ENCODE results near the gene CNTN5. TPM values are rescaled to one million over a fixed set of nuclear protein-coding genes. Genes with fewer than 3 reads are reported as not detected.

CNTN5 gene
- total RNA-seq, 2 experiments from 2014 or later: not detected

DNA sequence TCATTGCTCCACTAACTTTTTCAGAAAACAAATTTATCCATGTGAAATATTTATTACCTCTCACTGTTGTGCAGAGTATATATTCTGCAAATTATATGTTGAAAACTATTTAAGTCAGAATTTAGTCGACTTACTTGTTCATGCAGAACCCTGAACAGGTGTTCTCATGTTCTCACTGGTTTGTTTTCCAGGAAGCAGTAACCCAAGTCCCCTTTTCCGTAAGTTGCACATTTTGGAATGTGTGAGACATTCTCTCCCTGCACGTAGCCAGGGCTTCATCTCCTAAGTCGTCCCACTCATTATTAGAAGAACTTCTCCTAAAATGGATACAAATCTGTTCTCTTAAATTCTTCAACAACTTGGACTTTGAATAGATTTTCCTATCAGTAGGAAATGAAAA, 524.9 kb downstream of the CNTN5 start:
- Mint-ChIP-seq H3K4me1 (no peaks in the 10 kb centered on the region), H3K4me3 (no peak overlapping the region)

DNA sequence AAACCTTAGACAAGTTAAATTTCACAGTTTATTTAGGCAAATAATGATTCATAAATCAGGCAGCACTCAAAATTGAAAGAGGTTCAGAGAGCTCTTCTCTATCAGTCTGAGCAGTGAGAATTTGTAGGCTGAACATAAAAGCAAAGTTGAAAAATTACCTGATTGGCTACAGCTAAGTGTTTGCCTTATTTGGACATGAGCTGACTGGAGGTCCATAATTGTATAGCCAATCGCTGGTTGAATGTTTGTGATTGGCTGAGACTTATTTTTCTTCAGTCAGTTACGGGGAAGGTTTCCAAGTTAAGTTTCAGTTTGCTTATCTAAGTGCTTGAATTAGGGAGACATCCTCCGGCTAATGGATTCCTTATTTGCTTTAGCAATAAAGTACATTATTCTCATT, 527.5 kb downstream of the CNTN5 start:
- Mint-ChIP-seq H3K27ac (no peak overlapping the region), H3K4me1 (no peaks in the 10 kb centered on the region), H3K9me3 (no peaks in the 10 kb centered on the region), H3K4me3 (no peak overlapping the region), H3K27me3 (no peaks in the 10 kb centered on the region), H3K36me3 (no peaks in the 10 kb centered on the region)
- ATAC-seq (ENCODE audit: low read depth): no peak
- POLR2A ChIA-PET: no interaction called here
- DNase-seq: no peak

More for the DNA sequence above, 524.9 kb downstream of the CNTN5 start:
- H3K36me3 Mint-ChIP-seq: no peaks in the 10 kb centered on the region
- H3K27ac Mint-ChIP-seq: no peak overlapping the region
- DNase-seq: no peak
- ATAC-seq (ENCODE audit: low read depth): no peak
- peaks cover under 1% of the 10 kb centered on the region for H3K9me3 Mint-ChIP-seq
- no peaks in the 10 kb centered on the region for H3K27me3 Mint-ChIP-seq
- POLR2A ChIA-PET: no interaction called here

DNA sequence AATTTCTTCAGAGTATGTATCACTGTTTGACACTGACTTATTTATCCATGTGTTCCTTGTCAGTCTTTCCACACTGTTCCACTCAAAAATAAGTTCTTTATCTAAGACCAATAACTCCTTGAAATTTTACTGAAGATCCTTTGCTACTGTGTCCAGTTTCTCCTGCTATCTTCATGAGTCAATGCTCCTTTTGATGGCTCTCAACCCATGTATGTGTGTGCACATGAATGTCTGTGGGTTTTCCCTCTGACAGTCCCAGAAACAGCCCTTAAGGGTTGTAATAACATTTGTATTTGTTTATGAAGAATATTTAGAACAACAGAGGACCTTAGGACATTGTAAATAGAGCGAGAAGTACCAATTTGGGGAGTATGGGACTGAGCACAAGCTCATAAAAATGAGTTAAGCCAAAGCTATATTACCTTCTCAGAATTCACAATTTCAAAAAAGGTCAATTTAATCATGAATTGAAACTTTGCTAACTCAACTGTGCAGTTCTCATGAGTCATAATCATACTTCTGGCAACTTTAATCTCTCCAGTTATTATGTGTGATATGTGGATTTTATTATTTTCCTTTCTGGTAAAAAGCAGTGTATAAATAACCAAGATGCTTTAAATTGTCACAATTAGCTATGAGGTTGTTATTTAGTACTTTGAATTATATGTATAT, 533.6 kb downstream of the CNTN5 start:
- Mint-ChIP-seq H3K4me3 (no peak overlapping the region), H3K36me3 (no peaks in the 10 kb centered on the region), H3K9me3 (no peaks in the 10 kb centered on the region), H3K4me1 (no peaks in the 10 kb centered on the region), H3K27me3 (no peaks in the 10 kb centered on the region), H3K27ac (no peak overlapping the region)
- DNase-seq (no peak), ATAC-seq (ENCODE audit: low read depth) (no peak)
- POLR2A ChIA-PET: no interaction called here

DNA sequence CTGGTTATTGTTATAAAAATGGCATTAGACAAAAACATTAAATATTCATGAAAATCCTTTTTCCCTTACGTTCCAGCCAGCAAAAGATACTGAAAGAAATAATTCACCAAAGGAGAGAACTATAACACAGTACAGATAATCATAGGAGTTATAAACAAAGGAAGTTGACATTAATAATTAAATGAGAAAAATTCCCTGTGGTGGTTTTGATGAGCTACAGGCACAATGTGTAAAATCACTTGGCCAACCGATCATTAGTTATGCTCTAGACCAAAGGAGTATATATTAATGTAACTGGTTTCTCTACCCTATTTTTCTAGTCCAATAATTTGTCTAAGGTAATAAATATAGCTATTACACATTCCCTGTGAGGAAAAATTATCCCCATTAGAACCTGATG, 534.7 kb downstream of the CNTN5 start:
- H3K27ac Mint-ChIP-seq: no peak overlapping the region
- H3K4me1 Mint-ChIP-seq: no peaks in the 10 kb centered on the region
- H3K27me3 Mint-ChIP-seq: no peaks in the 10 kb centered on the region
- no peaks in the 10 kb centered on the region for H3K36me3 Mint-ChIP-seq
- no peak overlapping the region for H3K4me3 Mint-ChIP-seq
- H3K9me3 Mint-ChIP-seq: no peaks in the 10 kb centered on the region
- no peak for ATAC-seq (ENCODE audit: low read depth)
- POLR2A ChIA-PET: no interaction called here
- DNase-seq: no peak

DNA sequence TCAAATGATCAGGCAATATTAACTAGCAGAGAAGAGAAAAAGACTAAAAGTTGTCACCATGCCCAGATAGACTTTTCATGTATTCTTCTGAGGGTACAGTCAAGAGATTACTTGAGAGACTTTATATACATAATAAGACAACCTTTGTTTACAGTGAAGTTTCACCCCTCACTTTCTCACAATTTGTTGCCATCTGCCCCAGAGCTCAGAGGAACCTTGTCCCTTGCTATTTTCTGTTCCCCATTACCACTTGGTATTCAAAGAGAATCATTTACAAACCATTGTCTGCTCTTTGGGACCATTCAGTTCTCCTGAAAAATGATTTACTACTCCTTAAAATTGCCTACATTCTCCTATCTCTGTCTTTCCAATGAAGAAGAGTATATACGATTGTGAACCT, 544.6 kb downstream of the CNTN5 start:
- no peaks in the 10 kb centered on the region for H3K36me3 Mint-ChIP-seq

DNA sequence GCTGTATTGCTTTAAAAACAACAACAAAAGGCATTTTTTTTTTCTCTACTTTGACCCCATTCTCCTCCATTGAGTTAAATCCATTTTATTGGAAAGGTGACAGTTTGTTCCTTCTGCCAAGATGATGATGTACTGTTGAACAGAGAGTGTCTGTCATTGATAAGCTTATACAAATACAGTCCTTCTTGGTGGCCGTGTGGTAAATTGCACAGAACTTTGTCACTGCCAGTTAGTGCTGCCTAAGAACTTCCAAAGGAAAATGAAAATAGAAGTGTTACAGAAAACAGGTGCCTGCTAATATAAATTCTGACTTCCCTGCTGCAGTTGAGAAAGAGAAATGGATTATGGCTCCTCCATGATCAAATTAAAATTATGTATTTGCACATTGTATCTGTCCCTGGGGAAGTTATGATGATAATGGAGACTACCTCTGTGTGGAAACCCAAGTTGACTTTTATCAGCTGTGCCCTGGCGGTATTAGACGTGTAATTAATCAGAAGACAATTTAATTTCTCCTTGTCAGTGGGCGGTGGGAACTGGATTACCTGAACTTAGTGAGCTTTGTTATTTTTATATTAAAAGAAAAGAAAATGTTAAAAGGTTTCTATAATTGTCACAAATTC, 546.7 kb downstream of the CNTN5 start:
- H3K27me3 Mint-ChIP-seq: no peaks in the 10 kb centered on the region
- peaks cover 7% of the 10 kb centered on the region for H3K9me3 Mint-ChIP-seq
- ATAC-seq (ENCODE audit: low read depth) (no peak), DNase-seq (no peak)
- no peak overlapping the region for H3K27ac Mint-ChIP-seq
- H3K36me3 Mint-ChIP-seq: no peaks in the 10 kb centered on the region
- POLR2A ChIA-PET: interaction anchor here (0.6 kb wide), 1 partner anchor 86 kb away, joined by 3 read pairs; no protein-coding TSS in a partner anchor
- H3K4me1 Mint-ChIP-seq: no peaks in the 10 kb centered on the region
- no peak overlapping the region for H3K4me3 Mint-ChIP-seq

More for the DNA sequence above, 544.6 kb downstream of the CNTN5 start:
- H3K9me3 Mint-ChIP-seq: peaks cover 1% of the 10 kb centered on the region
- H3K4me3 Mint-ChIP-seq: no peak overlapping the region
- ATAC-seq (ENCODE audit: low read depth) (no peak), DNase-seq (no peak)
- no peaks in the 10 kb centered on the region for H3K27me3 Mint-ChIP-seq
- H3K27ac Mint-ChIP-seq: no peak overlapping the region
- H3K4me1 Mint-ChIP-seq: no peaks in the 10 kb centered on the region
- POLR2A ChIA-PET: no interaction called here

DNA sequence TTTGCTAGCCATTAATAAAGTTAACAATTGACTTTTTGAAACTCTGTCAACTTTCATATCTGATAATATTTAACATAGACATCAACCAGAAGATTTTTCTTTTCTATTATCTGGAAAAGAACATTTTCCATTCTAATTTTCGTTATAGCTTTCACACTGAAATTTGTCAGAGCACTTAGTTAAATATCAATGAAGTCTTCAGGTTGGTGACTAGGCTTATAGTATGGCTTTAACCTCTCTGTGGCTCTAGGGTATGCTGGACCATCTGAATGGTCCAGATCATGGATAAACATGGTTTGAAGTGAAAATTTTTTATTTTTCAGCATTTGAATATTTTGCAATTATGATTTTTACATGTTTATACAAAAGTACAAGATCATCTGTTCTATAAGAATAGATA, 548.1 kb downstream of the CNTN5 start:
- Mint-ChIP-seq H3K4me3 (no peak overlapping the region), H3K4me1 (no peaks in the 10 kb centered on the region), H3K9me3 (peaks cover 7% of the 10 kb centered on the region), H3K36me3 (no peaks in the 10 kb centered on the region), H3K27ac (no peak overlapping the region), H3K27me3 (no peaks in the 10 kb centered on the region)
- ATAC-seq (ENCODE audit: low read depth): no peak
- POLR2A ChIA-PET: no interaction called here
- DNase-seq: no peak

DNA sequence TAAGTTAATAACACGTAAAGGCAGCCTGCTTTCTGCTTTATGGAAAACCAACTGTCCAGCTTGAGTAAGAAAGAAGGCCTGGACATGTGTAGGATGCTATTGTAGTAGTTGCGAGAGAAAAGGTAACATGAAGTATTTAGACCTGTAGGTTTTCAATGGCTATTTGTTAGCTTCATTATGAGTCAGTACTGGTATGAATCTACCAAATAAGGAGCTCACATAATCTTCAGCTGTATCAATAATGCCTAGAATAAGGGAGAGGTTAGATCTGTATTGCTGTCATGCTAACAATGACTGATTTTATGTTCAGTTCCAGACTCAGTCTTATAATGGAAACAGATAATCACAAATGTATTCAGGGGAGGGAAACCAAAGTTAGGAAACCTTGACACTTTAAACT, 550.3 kb downstream of the CNTN5 start:
- Mint-ChIP-seq H3K27me3 (no peaks in the 10 kb centered on the region), H3K4me3 (no peak overlapping the region)

DNA sequence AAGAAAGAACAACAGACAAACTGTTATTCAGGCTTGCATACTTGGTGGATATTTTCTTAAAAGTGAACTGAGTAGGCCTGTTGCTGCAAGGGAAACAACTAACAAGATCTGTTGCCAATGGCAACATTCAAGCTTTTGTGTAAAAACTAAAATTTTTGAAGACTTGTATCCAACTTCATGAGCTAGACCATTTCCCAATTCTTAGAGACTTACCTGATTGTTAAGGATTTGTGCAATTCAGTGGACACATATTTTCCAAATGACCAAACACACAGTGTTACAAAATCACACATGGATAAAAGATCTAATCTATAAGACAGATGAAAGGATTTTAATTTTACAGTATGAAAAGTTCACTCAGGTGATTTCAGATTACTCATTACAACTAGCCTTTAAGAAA, 564.1 kb downstream of the CNTN5 start:
- POLR2A ChIA-PET: no interaction called here
- H3K4me1 Mint-ChIP-seq: no peaks in the 10 kb centered on the region
- no peaks in the 10 kb centered on the region for H3K36me3 Mint-ChIP-seq
- peaks cover 10% of the 10 kb centered on the region for H3K9me3 Mint-ChIP-seq
- no peaks in the 10 kb centered on the region for H3K27me3 Mint-ChIP-seq
- no peak for ATAC-seq (ENCODE audit: low read depth)
- DNase-seq: no peak
- no peak overlapping the region for H3K27ac Mint-ChIP-seq
- no peak overlapping the region for H3K4me3 Mint-ChIP-seq

More for the DNA sequence above, 550.3 kb downstream of the CNTN5 start:
- no peak for DNase-seq
- Mint-ChIP-seq H3K36me3 (no peaks in the 10 kb centered on the region), H3K4me1 (no peaks in the 10 kb centered on the region), H3K27ac (no peak overlapping the region), H3K9me3 (peaks cover 11% of the 10 kb centered on the region)
- no peak for ATAC-seq (ENCODE audit: low read depth)
- POLR2A ChIA-PET: no interaction called here

DNA sequence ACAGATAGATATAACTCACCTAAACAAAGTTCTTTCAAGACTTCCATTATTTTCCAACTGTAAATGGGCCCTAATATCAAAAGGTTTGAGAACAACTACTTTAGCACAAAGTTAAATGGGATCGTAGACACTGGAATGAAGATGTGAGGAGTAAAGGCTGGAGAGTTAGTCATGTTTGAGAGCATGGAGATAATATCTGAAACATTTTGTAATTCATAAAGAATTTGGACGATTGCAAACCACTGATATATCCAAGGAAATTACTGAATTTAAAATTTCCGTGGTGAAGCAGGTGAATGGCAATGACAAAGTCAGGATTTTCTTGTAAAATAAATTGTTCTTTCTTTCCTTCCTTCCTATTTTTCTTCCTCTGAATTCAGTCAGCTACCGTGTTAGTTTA, 564.9 kb downstream of the CNTN5 start:
- Mint-ChIP-seq H3K27me3 (no peaks in the 10 kb centered on the region), H3K9me3 (peaks cover 10% of the 10 kb centered on the region), H3K4me1 (no peaks in the 10 kb centered on the region), H3K4me3 (no peak overlapping the region), H3K27ac (no peak overlapping the region), H3K36me3 (no peaks in the 10 kb centered on the region)
- POLR2A ChIA-PET: no interaction called here
- no peak for DNase-seq
- ATAC-seq (ENCODE audit: low read depth): no peak

DNA sequence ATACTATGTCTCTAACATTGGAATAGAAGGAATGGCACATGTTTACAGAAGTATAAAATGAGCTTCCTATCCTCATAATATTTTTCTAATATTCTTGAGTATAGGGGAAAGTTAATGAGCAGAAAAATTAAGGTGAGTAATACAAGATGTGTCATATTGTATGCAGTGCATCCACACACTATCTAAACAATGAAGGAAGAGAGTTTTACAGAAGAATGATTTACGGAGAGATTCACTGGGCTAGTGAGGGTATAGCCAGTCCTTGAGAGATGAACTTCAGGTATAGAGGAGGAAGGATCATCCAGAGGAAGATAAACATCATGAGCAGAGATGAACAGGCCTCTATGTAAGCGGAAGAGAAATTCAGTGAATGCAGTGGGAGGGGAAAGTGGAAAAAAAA, 569.0 kb downstream of the CNTN5 start:
- Mint-ChIP-seq H3K4me3 (no peak overlapping the region), H3K36me3 (no peaks in the 10 kb centered on the region), H3K27ac (no peak overlapping the region), H3K27me3 (no peaks in the 10 kb centered on the region), H3K9me3 (peaks cover 7% of the 10 kb centered on the region), H3K4me1 (no peaks in the 10 kb centered on the region)
- ATAC-seq (ENCODE audit: low read depth): no peak
- DNase-seq: no peak
- POLR2A ChIA-PET: no interaction called here

DNA sequence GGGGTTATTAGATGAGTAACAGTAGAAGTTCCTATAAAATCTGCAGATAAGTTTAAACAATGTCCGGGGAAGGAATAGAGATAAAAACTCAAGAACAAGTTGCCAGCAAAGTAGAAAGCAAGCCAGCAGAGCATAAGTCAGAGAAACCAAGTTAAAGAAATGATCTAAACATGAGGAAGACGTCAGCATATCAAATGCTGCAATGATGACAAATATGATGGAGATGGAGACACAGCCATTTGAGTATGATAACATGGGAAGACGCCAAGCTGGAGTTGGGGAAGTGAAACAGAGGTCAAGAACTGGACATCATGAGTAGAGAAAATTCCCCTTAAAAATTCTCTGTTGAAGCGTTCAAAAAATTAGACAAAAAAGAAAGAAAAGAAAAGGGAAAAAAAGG, 571.5 kb downstream of the CNTN5 start:
- ATAC-seq (ENCODE audit: low read depth) (no peak), DNase-seq (no peak)
- peaks cover 5% of the 10 kb centered on the region for H3K9me3 Mint-ChIP-seq
- H3K36me3 Mint-ChIP-seq: no peaks in the 10 kb centered on the region
- H3K4me1 Mint-ChIP-seq: no peaks in the 10 kb centered on the region
- no peak overlapping the region for H3K27ac Mint-ChIP-seq
- POLR2A ChIA-PET: no interaction called here
- H3K4me3 Mint-ChIP-seq: no peak overlapping the region
- H3K27me3 Mint-ChIP-seq: no peaks in the 10 kb centered on the region

DNA sequence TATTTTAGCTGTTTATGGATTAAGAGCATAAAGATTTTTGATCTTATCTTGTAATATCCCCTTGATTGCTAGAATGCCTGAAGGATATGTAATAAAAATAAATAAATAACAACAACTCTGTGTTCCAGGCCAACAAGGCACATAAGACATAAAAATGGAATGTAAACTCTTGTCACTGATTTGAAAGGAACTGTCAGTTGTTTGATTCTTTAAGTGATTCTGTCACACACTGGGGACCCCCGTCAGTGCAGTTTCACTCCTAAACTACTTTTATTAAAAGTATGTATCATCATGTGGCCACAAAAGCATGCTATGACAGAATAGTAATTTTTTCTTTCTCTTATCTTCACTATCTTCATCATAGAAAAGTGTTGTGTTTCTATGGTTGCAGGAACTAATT, 572.4 kb downstream of the CNTN5 start:
- ATAC-seq (ENCODE audit: low read depth) (no peak), DNase-seq (no peak)
- POLR2A ChIA-PET: no interaction called here
- Mint-ChIP-seq H3K27me3 (no peaks in the 10 kb centered on the region), H3K4me1 (no peaks in the 10 kb centered on the region), H3K9me3 (peaks cover 5% of the 10 kb centered on the region), H3K27ac (no peak overlapping the region), H3K36me3 (no peaks in the 10 kb centered on the region), H3K4me3 (no peak overlapping the region)

DNA sequence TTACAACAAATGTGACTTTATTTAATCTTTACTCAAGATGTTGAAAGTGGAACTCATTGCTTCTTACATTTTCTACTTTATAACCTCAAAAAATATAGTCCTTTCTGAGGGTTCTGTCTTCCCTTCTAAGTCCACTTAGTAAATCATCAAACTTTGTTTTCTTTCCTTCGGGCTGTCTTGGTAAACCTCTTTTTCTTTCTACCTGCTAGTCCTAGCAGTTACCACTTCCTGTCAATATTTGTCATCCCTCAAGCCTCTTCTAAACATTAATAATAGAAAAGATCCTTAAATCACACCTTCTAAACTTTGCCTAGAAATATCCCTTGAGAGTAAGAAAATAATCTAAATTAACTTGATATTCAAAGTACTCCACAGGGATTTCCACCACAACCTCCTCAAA, 580.4 kb downstream of the CNTN5 start:
- Mint-ChIP-seq H3K4me3 (no peak overlapping the region), H3K36me3 (no peaks in the 10 kb centered on the region), H3K9me3 (no peaks in the 10 kb centered on the region), H3K27ac (no peak overlapping the region), H3K27me3 (no peaks in the 10 kb centered on the region), H3K4me1 (no peaks in the 10 kb centered on the region)
- POLR2A ChIA-PET: no interaction called here
- ATAC-seq (ENCODE audit: low read depth) (no peak), DNase-seq (no peak)

Measured in activated naive CD8-positive, alpha-beta T cell treated with anti-CD3 and anti-CD28 coated beads, Interleukin-2, amount 10 ng/mL, durations not matched to agents 7 days and 5 days (primary cell).